Placental epithelial cell (primary cell): ENCODE data around the gene DCLK2. TPM values are rescaled to one million over a fixed set of nuclear protein-coding genes. Genes with fewer than 3 reads are reported as not detected.

Experiments used
- small RNA-seq: library from RNA; depleted of rRNA; stranded (forward); fragments of <200 nt; gene quantifications from one replicate; pipeline ENCODE3, GENCODE V24; 2012
- total RNA-seq: library from RNA; depleted of rRNA; stranded (reverse); fragments of >200 nt; gene quantifications from 2 replicates; pipeline ENCODE4 v1.2.3, GENCODE V29; 2012

DCLK2 gene
- 0.22 and 0.39 TPM in 2 replicates for total RNA-seq

DNA sequence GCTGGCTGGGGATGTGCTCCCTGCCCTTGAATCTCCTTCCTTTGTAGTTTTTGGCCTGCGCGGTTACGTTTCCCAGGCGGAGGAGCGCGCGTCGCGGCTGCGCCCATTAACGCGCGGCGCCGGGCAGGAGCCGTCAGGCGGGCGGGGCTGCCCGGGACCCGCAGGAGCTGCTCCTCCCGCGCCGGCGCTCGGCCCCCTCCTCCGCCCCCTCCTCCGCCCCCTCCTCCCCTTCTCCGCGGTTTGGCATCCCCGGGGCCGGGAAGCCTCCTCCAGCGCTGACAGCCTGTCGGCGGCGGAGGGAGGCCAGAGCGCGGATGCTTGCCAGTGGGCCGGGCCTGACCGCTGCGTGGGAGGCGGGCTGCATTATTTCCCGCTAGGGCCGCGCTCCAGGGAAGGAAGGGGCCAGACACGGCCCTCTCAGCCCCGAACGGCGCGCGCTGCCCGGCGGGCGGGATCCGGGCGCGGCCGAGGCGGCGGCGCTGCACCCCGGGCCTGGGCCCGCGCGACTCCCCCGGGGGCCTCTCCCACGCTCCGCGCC lies at the start of gene DCLK2:
DCLK2 (plus strand) TSS at position 405 of the 538 bp plus-strand sequence. CDS start 583 bp downstream, outside the sequence.

Small RNA genes within 50 kb of the gene (small RNA-seq; reads per million reads assigned to genes)
- gene RNU7-194P, result not detected
